Endothelial cell of umbilical vein (primary cell): Measurements from ENCODE around the gene PTGIR.
A peak's percentile ranks its signal among the peaks of the same experiment; 100 is the strongest.

Experiments used
- EZH2 ChIP-seq: IDR thresholded peaks from 2 replicates; pipeline ENCODE4 v1.6.1; 2012; ENCODE audit warnings: borderline replicate concordance, low read depth, mild to moderate bottlenecking, moderate library complexity, low read length, inconsistent platforms; ENCODE audit not compliant: severe bottlenecking
- FOS ChIP-seq: IDR thresholded peaks from 2 replicates; pipeline ENCODE4 v1.6.1; 2011; ENCODE audit warnings: mild to moderate bottlenecking, low read length, moderate library complexity, borderline replicate concordance; ENCODE audit not compliant: insufficient read depth
- JUN ChIP-seq: IDR thresholded peaks from 2 replicates; pipeline ENCODE4 v1.6.1; 2011; ENCODE audit warnings: borderline replicate concordance, low read depth; ENCODE audit not compliant: insufficient read length, insufficient read depth
- MYC ChIP-seq: IDR thresholded peaks from one replicate; pipeline ENCODE4 v1.6.1; 2011; ENCODE audit warnings: mild to moderate bottlenecking, low read depth, low read length
- POLR2A ChIP-seq: IDR thresholded peaks from 2 replicates; pipeline ENCODE4 v1.6.1; 2012; ENCODE audit warnings: low read depth, mild to moderate bottlenecking, control low read depth, low read length
- POLR2AphosphoS5 ChIP-seq: IDR thresholded peaks from 2 replicates; pipeline ENCODE4 v1.6.1; 2012; ENCODE audit warnings: low read depth, mild to moderate bottlenecking, control low read depth, low read length, moderate library complexity; ENCODE audit not compliant: insufficient read depth
- TF ChIP-seq, protein P1 (sequence below), 2 donors: IDR thresholded peaks; 1 replicate in 1 of 2; 2 replicates in 1 of 2; pipeline ENCODE4 v1.5.1; 2011; ENCODE audit warnings: low read length in 2 of 2, mild to moderate bottlenecking in 2 of 2, moderate library complexity in 2 of 2, control low read depth in 1 of 2, inconsistent platforms in 1 of 2, low read depth in 1 of 2; ENCODE audit not compliant: insufficient read depth in 1 of 2; ENCODE audit errors: extremely low read depth in 1 of 2

DNA sequence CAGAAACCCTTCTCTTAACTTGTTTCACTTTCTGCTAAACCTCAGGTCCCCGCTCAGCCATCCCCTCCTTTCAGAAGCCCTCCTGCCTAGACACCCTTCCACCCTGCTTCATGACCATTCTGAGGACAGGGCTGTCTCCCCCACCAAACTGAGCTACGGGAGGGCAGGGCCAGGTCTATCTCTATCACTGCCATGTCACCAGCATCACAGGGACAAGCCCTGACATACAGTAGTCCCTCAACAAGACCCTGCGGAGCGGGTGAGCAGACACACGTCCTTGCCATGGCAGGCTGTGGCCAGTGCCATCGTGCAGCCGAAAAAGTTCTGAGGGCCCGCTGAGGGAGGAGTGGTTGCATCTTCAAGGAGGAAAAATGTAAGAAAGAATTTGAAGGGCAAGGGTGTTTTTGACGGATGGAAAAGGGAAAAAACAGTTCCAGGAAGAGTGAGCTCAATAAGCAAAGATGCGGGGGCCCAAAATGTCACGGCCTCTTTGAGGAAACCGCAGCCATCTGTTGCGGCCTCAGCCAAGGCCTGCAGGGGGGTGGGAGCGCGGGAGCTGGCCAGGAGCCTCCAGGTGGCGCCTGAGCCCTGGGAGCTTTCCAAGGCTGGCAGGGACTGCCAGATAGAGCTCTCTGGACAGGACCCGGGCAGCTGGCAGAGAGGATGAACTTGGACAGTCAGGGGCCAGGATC is 8.1 kb downstream of the PTGIR start:
- no peak for TF ChIP-seq EZH2
- TF ChIP-seq, protein P1, sequence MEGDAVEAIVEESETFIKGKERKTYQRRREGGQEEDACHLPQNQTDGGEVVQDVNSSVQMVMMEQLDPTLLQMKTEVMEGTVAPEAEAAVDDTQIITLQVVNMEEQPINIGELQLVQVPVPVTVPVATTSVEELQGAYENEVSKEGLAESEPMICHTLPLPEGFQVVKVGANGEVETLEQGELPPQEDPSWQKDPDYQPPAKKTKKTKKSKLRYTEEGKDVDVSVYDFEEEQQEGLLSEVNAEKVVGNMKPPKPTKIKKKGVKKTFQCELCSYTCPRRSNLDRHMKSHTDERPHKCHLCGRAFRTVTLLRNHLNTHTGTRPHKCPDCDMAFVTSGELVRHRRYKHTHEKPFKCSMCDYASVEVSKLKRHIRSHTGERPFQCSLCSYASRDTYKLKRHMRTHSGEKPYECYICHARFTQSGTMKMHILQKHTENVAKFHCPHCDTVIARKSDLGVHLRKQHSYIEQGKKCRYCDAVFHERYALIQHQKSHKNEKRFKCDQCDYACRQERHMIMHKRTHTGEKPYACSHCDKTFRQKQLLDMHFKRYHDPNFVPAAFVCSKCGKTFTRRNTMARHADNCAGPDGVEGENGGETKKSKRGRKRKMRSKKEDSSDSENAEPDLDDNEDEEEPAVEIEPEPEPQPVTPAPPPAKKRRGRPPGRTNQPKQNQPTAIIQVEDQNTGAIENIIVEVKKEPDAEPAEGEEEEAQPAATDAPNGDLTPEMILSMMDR (IDR thresholded peaks at IDR 0.05; ENCODE audit: extremely low read depth in 1 of 2, insufficient read depth in 1 of 2, low read depth in 1 of 2, low read length in 2 of 2) = peak; percentile 43 to 83
- no peak for TF ChIP-seq POLR2A
- no peak for TF ChIP-seq MYC
- TF ChIP-seq POLR2AphosphoS5 = no peak
- no peak for TF ChIP-seq JUN
- no peak for TF ChIP-seq FOS
